Activated CD8-positive, alpha-beta memory T cell treated with anti-CD3 and anti-CD28 coated beads, Interleukin-2, amount 50 U/mL, for 24 hours (primary cell): ENCODE measurements around the gene MTMR2.

Experiments used
- DNase-seq: peaks from one replicate; pipeline ENCODE4 v3.0.0-alpha.2; 2020; ENCODE audit errors: extremely low read depth

The MTMR2 gene

GRCh38 chr11:95923728-95924413, at the start of gene MTMR2:
MTMR2 (minus strand) TSS chr11:95924107; CDS start chr11:95923954, 153 bp downstream.
- no peak for DNase-seq

- DNase-seq: no peak
Measured at GRCh38 chr11:95972060-95972459, 48.2 kb upstream of the MTMR2 start.

GRCh38 chr11:95968585-95968984, 44.7 kb upstream of the MTMR2 start:
- no peak for DNase-seq

- DNase-seq: no peak
Measured at GRCh38 chr11:95964281-95964680, 40.4 kb upstream of the MTMR2 start.

- DNase-seq: no peak
Measured at GRCh38 chr11:95961758-95962157, 37.9 kb upstream of the MTMR2 start.

- no peak for DNase-seq
Measured at GRCh38 chr11:95950905-95951304, 27.0 kb upstream of the MTMR2 start.

GRCh38 chr11:95948637-95949036, 24.7 kb upstream of the MTMR2 start:
- no peak for DNase-seq

GRCh38 chr11:95944623-95945022, 20.7 kb upstream of the MTMR2 start:
- DNase-seq: no peak

GRCh38 chr11:95943546-95943945, 19.6 kb upstream of the MTMR2 start:
- no peak for DNase-seq

GRCh38 chr11:95939091-95939490, 15.2 kb upstream of the MTMR2 start:
- no peak for DNase-seq

GRCh38 chr11:95937358-95937757, 13.5 kb upstream of the MTMR2 start:
- no peak for DNase-seq

- DNase-seq: no peak
Measured at GRCh38 chr11:95933594-95933993, 9.7 kb upstream of the MTMR2 start.

GRCh38 chr11:95931916-95932315, 8.0 kb upstream of the MTMR2 start:
- no peak for DNase-seq

- no peak for DNase-seq
Measured at GRCh38 chr11:95930948-95931347, 7.0 kb upstream of the MTMR2 start.

GRCh38 chr11:95926726-95927125, 2.8 kb upstream of the MTMR2 start:
- no peak for DNase-seq

GRCh38 chr11:95925011-95925410, 1.1 kb upstream of the MTMR2 start:
- DNase-seq: no peak

GRCh38 chr11:95924414-95924760, 480 bp upstream of the MTMR2 start:
- no peak for DNase-seq

- DNase-seq: no peak
Measured at GRCh38 chr11:95923439-95923727, 524 bp downstream of the MTMR2 start.

- no peak for DNase-seq
Measured at GRCh38 chr11:95922536-95923438, 1.1 kb downstream of the MTMR2 start.

GRCh38 chr11:95922099-95922498, 1.8 kb downstream of the MTMR2 start:
- DNase-seq: no peak

- no peak for DNase-seq
Measured at GRCh38 chr11:95920460-95921105, 3.3 kb downstream of the MTMR2 start.

GRCh38 chr11:95919514-95919913, 4.4 kb downstream of the MTMR2 start:
- DNase-seq: no peak

- DNase-seq: no peak
Measured at GRCh38 chr11:95918720-95919119, 5.2 kb downstream of the MTMR2 start.
